ENCODE results near the gene PINK1. TPM values are rescaled to one million over a fixed set of nuclear protein-coding genes. Genes with fewer than 3 reads are reported as not detected.

Gene PINK1
- polyA plus RNA-seq, 1 donor (not counting 4 experiments of a cell fraction or from before 2014, with no cell fraction given), result 44.6 TPM

GRCh38 chr1:20691872-20692271, 58.6 kb downstream of the PINK1 start:
- H3K36me3 ChIP-seq (ENCODE audit: control insufficient read depth in 2 of 2, extremely low read depth in 1 of 2, insufficient read depth in 2 of 2, low read length in 2 of 2), result peaks cover 0 to 15% of the 10 kb centered on the region in 2 experiments
- no peaks in the 10 kb centered on the region for H3K9me3 ChIP-seq (ENCODE audit: control insufficient read depth, low read depth, low read length)
- TF ChIP-seq EZH2 (IDR thresholded peaks at IDR 0.05; ENCODE audit: low read length), result no peak
- TF ChIP-seq, protein P1, sequence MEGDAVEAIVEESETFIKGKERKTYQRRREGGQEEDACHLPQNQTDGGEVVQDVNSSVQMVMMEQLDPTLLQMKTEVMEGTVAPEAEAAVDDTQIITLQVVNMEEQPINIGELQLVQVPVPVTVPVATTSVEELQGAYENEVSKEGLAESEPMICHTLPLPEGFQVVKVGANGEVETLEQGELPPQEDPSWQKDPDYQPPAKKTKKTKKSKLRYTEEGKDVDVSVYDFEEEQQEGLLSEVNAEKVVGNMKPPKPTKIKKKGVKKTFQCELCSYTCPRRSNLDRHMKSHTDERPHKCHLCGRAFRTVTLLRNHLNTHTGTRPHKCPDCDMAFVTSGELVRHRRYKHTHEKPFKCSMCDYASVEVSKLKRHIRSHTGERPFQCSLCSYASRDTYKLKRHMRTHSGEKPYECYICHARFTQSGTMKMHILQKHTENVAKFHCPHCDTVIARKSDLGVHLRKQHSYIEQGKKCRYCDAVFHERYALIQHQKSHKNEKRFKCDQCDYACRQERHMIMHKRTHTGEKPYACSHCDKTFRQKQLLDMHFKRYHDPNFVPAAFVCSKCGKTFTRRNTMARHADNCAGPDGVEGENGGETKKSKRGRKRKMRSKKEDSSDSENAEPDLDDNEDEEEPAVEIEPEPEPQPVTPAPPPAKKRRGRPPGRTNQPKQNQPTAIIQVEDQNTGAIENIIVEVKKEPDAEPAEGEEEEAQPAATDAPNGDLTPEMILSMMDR (optimal IDR thresholded peaks at IDR 0.05 in 1 of 3, IDR thresholded peaks at IDR 0.05 in 1 of 3, conservative IDR thresholded peaks at IDR 0.05 in 1 of 3; ENCODE audit: extremely low read depth in 1 of 3, insufficient read depth in 2 of 3, low read length in 3 of 3), result no peak
- no peak overlapping the region for H2AFZ ChIP-seq (ENCODE audit: control insufficient read depth, low read length)
- no peak for FAIRE-seq
- dilution Hi-C loops (cut with MboI; ENCODE audit: extremely low pct_ligation_motif_present, low sequenced_read_pairs), result no loop called here
- H3K27me3 ChIP-seq (ENCODE audit: control insufficient read depth, extremely low read depth, insufficient read depth, low read length), result no peaks in the 10 kb centered on the region
- H3K9ac ChIP-seq (ENCODE audit: control insufficient read depth, extremely low read depth, insufficient read depth, low read length), result no peak overlapping the region
- no peak for DNase-seq (ENCODE audit: low read depth, low spot score)
- no peaks in the 10 kb centered on the region for H4K20me1 ChIP-seq (ENCODE audit: control insufficient read depth, extremely low read depth, insufficient read depth, low read length)
- H3K4me3 ChIP-seq (ENCODE audit: control insufficient read depth in 2 of 3, extremely low read depth in 1 of 3, insufficient read depth in 2 of 3, low read depth in 1 of 3, low read length in 3 of 3), result no peak overlapping the region
- H3K4me1 ChIP-seq (ENCODE audit: control insufficient read depth, extremely low read depth, insufficient read depth, low read length), result peaks cover 2% of the 10 kb centered on the region
- H3K4me2 ChIP-seq (ENCODE audit: control insufficient read depth, extremely low read depth, insufficient read depth, low read depth, low read length), result no peak overlapping the region
- H3K79me2 ChIP-seq (ENCODE audit: control insufficient read depth, insufficient read depth, low read length), result no peaks in the 10 kb centered on the region
- H3K27ac ChIP-seq (ENCODE audit: control insufficient read depth, insufficient read depth, low read length), result no peak overlapping the region
- H3K9me1 ChIP-seq (ENCODE audit: control insufficient read depth, extremely low read depth, insufficient read depth, low read length), result no peaks in the 10 kb centered on the region

DNA sequence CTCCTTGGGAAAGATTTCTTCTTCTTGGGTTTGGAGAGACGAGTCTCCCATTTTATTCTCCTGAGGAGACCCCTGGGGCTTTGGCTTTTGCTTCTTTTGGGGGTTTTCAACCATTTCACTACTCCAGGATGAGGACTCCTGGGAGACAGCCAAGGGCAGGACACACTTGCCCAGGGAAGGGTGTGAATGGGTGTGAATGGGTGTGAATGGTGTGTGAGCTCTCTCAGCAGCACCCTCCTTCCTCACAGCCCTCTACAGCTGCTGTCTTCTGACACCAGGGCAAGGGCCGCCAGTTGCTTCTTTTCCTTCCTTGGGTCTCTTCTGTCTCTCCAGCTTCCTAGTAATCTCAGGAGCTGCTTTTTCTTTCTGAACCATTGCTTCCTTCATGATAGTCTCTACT, 60.4 kb downstream of the PINK1 start:
- Histone ChIP-seq H3K4me3 (ENCODE audit: control insufficient read depth in 2 of 3, extremely low read depth in 1 of 3, insufficient read depth in 2 of 3, low read depth in 1 of 3, low read length in 3 of 3) (no peak overlapping the region), H3K27me3 (ENCODE audit: control insufficient read depth, extremely low read depth, insufficient read depth, low read length) (no peaks in the 10 kb centered on the region), H3K36me3 (ENCODE audit: control insufficient read depth in 2 of 2, extremely low read depth in 1 of 2, insufficient read depth in 2 of 2, low read length in 2 of 2) (peaks cover 0 to 11% of the 10 kb centered on the region in 2 experiments), H3K9me3 (ENCODE audit: control insufficient read depth, low read depth, low read length) (no peaks in the 10 kb centered on the region), H4K20me1 (ENCODE audit: control insufficient read depth, extremely low read depth, insufficient read depth, low read length) (no peaks in the 10 kb centered on the region), H3K9me1 (ENCODE audit: control insufficient read depth, extremely low read depth, insufficient read depth, low read length) (no peaks in the 10 kb centered on the region), H3K79me2 (ENCODE audit: control insufficient read depth, insufficient read depth, low read length) (no peaks in the 10 kb centered on the region), H2AFZ (ENCODE audit: control insufficient read depth, low read length) (no peak overlapping the region), H3K27ac (ENCODE audit: control insufficient read depth, insufficient read depth, low read length) (no peak overlapping the region), H3K9ac (ENCODE audit: control insufficient read depth, extremely low read depth, insufficient read depth, low read length) (no peak overlapping the region), H3K4me2 (ENCODE audit: control insufficient read depth, extremely low read depth, insufficient read depth, low read depth, low read length) (no peak overlapping the region), H3K4me1 (ENCODE audit: control insufficient read depth, extremely low read depth, insufficient read depth, low read length) (peaks cover 19% of the 10 kb centered on the region)
- dilution Hi-C loops (cut with MboI; ENCODE audit: extremely low pct_ligation_motif_present, low sequenced_read_pairs), result no loop called here
- TF ChIP-seq, protein P1 (optimal IDR thresholded peaks at IDR 0.05 in 1 of 3, IDR thresholded peaks at IDR 0.05 in 1 of 3, conservative IDR thresholded peaks at IDR 0.05 in 1 of 3; ENCODE audit: extremely low read depth in 1 of 3, insufficient read depth in 2 of 3, low read length in 3 of 3), result no peak
- TF ChIP-seq EZH2 (IDR thresholded peaks at IDR 0.05; ENCODE audit: low read length), result no peak
- DNase-seq (ENCODE audit: low read depth, low spot score), result no peak
- no peak for FAIRE-seq

All from keratinocyte (primary cell).